NCI-H1105 treated with DMSO at 0.1 percent for 48 hours (cell line): Measurements from ENCODE around the gene ADH5.
"Not testable (repeated sequence)": the region's sequence is repeated elsewhere in the genome, so short reads cannot be mapped to it uniquely, and the experiment has no call there.

Source experiments
- DNase-seq: peaks from one replicate; lab custom pipeline; 2025; lab: John Stamatoyannopoulos, UW

The ADH5 gene

DNA sequence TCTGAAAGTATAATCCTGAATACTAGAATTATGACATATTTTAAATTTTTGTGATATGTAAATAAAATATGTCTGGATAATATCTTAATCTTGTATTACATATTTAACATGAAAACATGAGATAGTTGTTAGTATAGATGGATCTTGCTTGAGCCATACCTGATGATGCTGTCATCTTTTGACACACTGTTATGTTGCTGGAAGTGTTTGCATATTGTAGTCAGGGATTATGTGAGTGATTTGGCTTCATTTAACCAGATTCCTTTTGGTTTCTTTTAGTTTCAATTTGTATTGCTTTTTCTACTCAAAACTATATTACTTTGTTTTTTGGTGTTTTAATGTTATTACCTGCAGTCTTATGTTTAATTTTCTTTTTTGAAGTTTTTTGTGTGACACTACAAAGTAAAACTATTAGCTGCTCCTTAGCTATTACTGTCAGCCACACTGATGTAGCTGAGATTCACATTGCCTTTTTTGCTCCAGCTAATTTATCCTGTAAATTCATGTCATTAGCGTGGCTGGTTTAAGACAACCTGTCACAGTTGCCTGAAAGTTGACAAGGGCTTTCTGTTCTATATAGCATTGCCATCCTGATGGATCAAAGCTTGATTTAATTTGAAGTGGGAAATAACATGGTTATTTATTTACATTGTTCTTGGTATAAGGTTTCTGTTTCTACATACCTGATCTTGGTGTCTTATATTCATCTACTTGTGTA lies 59.4 kb downstream of the ADH5 start:
- DNase-seq, result no peak

DNA sequence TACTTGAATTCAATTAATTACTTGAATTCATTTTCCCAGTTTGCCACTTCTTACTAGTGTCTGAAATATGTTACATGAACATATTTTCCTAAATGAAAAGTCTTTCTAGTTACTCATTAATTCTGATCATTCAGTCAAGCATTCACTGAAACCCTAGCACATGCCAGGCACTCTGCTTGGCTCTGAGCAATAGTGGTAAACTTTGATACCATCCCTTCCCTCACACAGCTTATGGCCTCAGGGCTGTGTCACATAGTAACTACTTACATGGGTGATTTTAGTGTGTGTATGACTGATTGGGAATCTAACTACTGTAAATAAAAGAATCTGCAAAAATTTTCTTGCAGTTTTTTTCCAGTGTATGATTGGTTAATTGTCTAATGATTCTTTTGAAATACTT lies 60.4 kb downstream of the ADH5 start:
- no peak for DNase-seq

DNA sequence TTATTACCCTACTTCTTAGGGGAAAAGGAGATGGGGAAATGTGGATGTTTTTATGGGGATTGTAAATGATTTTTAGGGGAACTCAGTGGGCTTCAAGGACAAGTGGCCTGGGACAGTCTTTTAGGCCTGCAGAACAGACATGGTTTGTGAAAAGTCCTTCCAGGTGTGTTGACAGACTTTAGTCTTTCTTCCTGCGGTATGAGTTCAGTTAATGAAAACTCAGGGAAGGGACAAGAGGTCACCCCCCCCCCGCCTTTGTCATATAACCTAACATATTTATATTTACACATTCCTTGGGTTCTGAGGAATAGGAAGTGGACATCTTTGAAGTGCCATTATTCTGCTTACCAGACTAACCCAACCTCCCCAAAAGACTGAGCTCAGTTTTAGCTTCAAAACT lies 61.3 kb downstream of the ADH5 start:
- DNase-seq, result no peak

DNA sequence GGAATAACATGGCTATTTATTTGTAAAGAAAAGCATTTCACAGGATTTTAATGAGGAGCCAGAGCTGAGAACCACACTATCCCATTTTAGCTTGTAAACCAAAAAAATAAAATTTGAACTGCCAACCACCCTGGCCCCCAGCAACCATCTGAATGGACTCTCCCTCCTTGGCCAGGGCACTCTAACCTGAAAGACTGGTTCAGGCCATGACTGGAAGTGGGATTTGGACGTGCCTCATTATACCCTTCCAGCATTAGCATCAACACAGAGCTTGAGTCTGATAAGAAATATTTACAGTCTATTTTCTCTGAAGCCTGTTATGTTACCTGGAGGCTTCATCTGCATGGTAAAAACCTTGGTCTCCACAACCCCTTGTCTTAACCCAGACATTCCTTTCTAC lies 63.1 kb downstream of the ADH5 start:
- no peak for DNase-seq

DNA sequence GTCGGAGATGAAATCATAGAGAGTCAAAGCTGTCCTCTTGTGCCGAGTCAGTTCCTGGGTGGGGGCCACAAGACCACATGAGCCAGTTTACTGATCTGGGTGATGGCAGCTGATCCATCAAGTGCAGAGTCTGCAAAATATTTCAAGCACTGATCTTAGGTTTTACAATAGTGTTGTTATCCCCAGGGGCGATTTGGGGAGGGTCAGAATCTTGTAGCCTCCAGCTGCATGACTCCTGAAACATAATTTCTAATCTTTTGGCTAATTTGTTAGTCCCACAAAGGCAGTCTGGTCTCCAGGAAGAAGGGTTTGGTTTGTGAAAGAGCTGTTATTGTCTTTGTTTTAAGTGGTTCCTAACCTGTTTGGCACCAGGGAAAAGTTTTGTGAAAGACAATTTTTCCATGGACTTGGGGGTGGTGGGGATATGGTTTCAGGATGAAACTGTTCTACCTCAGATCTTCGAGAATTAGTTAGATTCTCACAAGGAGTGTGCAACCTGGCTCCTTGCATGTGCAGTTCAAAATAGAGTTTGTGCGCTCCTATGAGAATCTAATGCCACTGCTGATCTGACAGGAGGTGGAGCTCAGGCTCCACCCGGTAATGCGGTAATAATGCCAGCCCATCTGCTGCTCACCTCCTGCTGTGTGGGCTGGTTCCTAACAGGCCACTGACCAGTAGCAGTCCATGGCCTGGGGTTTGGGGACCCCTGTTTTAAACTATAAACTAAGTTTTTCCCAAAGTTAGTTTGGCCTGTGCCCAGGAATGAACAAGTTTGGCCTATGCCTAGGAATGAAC lies 63.9 kb downstream of the ADH5 start:
- no peak for DNase-seq

DNA sequence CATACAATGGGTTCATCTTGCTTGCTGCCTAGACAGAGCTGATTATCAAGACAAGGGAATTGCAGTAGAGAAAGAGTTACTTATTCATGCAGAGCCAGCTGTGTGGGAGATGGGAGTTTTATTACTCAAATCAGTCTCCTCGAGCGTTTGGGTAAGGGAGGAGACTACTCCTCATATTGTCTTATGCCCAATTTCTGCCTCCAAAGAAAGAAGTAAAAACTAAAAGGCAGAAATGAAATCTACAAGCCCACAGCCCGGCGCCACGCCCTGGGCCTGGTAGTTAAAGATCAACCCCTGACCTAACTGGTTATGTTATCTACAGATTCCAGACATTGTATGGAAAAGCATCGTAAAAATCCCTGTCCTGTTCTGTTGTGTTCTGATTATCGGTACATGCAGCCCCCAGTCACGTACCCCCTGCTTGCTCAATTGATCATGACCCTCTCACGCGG lies 64.8 kb downstream of the ADH5 start:
- DNase-seq, result not testable (repeated sequence)

DNA sequence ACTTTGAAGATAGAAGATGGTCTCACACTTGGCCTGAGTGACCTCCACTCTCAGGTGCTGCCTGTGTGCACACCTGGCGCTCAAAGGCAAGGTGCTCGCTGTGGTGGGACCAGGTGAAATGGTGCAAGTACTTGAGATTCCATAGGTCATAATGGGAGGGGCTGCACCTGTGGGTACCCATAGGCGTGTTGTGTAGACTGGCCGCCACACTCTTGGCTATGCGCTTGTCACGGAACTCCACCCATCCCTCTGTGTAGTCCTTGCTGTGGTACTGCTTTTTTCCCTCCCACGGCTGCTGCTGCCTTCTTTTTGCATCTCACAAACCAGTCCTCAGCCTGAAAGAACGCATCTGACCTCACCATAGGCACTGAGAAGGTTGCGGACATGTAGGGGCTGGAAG lies 66.0 kb downstream of the ADH5 start:
- no peak for DNase-seq

DNA sequence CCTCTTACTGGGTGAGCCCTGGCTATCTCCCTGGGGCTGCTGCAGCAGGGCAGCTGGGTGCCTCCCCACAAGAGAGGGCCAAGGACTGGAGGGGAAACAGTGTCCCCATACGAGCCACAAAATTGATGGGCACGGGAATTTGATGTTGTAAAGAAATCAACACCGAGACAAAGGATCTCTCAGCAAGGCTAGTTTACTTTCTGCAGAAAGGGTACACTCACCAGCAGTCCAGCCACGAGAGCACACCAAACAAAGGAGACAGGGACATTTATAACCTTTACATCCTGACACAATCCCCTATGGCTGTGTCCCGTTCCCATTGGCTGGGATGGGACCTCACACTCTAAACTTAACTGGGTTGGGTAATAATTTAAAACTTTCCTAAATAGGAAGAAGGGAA lies 67.2 kb downstream of the ADH5 start:
- DNase-seq, result no peak
